OCI-LY7 (cell line): ENCODE measurements around the gene EPAS1. TPM values are rescaled to one million over a fixed set of nuclear protein-coding genes. Genes with fewer than 3 reads are reported as not detected.

ENCODE experiments used
- BruUV-seq: library from RNA; stranded (reverse); fragments of 400-500 nt; replicated peaks from 2 replicates; lab custom pipeline; 2021; lab: Mats Ljungman, UMichigan
- CTCF ChIA-PET: fragments of 300-600 bp; sonication (Branson Sonifier 250); formaldehyde crosslinking; loops from one replicate; lab custom pipeline; 2022; ENCODE audit warnings: antibody characterized with exemption; ENCODE audit not compliant: unreplicated experiment; lab: Charles Lee
- POLR2A ChIA-PET: fragments of 300-600 bp; sonication (Branson Sonifier 250); formaldehyde crosslinking; loops from one replicate; lab custom pipeline; 2022; ENCODE audit warnings: antibody characterized with exemption; lab: Charles Lee
- DNase-seq: peaks from one replicate; pipeline ENCODE4 v3.0.0-alpha.2; 2015; ENCODE audit warnings: low spot score
- H2AFZ ChIP-seq: fragments of 200-600 bp; sonication (generic), shearing (Covaris generic); 2 replicates; pipeline ENCODE4 v1.6.1; 2014; ENCODE audit warnings: mild to moderate bottlenecking, antibody characterized with exemption, low read length, moderate library complexity
- H3K27ac ChIP-seq: fragments of 200-600 bp; sonication (generic); 2 replicates; pipeline ENCODE4 v1.5.1; 2014; ENCODE audit warnings: mixed run types, low read depth, mild to moderate bottlenecking, moderate library complexity, low read length, inconsistent platforms; ENCODE audit not compliant: poor library complexity, severe bottlenecking
- H3K36me3 ChIP-seq: fragments of 200-600 bp; sonication (generic); 2 replicates; pipeline ENCODE4 v1.6.1; 2014; ENCODE audit warnings: mild to moderate bottlenecking, antibody characterized with exemption, low read length, moderate library complexity, mixed read lengths; ENCODE audit not compliant: insufficient read depth
- H3K4me1 ChIP-seq: fragments of 200-600 bp; sonication (generic); 2 replicates; pipeline ENCODE4 v1.5.1; 2014; ENCODE audit warnings: mild to moderate bottlenecking, low read length; ENCODE audit not compliant: insufficient read depth, poor library complexity, severe bottlenecking
- H3K4me2 ChIP-seq: fragments of 200-600 bp; sonication (generic); 2 replicates; pipeline ENCODE4 v1.6.1; 2014; ENCODE audit warnings: mild to moderate bottlenecking, low read length
- H3K4me3 ChIP-seq: fragments of 200-600 bp; sonication (generic); 2 replicates; pipeline ENCODE4 v1.5.1; 2014; ENCODE audit warnings: mild to moderate bottlenecking, low read depth, low read length; ENCODE audit not compliant: poor library complexity, severe bottlenecking
- H3K79me2 ChIP-seq: fragments of 200-600 bp; sonication (generic); 2 replicates; pipeline ENCODE4 v1.6.1; 2016; ENCODE audit warnings: low read depth, mild to moderate bottlenecking, low read length, moderate library complexity, mixed read lengths; ENCODE audit not compliant: insufficient read depth
- H3K9me2 ChIP-seq: fragments of 200-600 bp; sonication (generic); 2 replicates; pipeline ENCODE4 v1.6.1; 2016; ENCODE audit warnings: mild to moderate bottlenecking, low read length, mixed read lengths; ENCODE audit not compliant: insufficient read depth
- H3K9me3 ChIP-seq: fragments of 200-600 bp; sonication (generic); 2 replicates; pipeline ENCODE4 v1.6.1; 2014; ENCODE audit warnings: mild to moderate bottlenecking, mixed run types, low read length, mixed read lengths
- H4K20me1 ChIP-seq: fragments of 200-600 bp; sonication (generic); 2 replicates; pipeline ENCODE4 v1.6.1; 2014; ENCODE audit warnings: mild to moderate bottlenecking, antibody characterized with exemption, low read length, moderate library complexity, mixed read lengths; ENCODE audit not compliant: insufficient read depth
- CTCF ChIP-seq: fragments of 200-600 bp; sonication (generic); conservative IDR thresholded peaks from 2 replicates; pipeline ENCODE4 v1.5.1; 2014; ENCODE audit warnings: mild to moderate bottlenecking, antibody characterized with exemption, low read length, moderate library complexity, mixed read lengths
- EZH2phosphoT487 ChIP-seq: fragments of 200-600 bp; sonication (generic); IDR thresholded peaks from 2 replicates; pipeline ENCODE4 v1.6.1; 2018; ENCODE audit warnings: low read depth, borderline replicate concordance, mild to moderate bottlenecking, mixed run types, antibody characterized with exemption, low read length, moderate library complexity, mixed read lengths
- intact Hi-C: fragments of 100-400 bp; cut with micrococcal nuclease; formaldehyde crosslinking; loops from one replicate; pipeline ENCODE4 v1.10.0; 2022; ENCODE audit not compliant: unreplicated experiment
- total RNA-seq, 2 experiments: library from RNA; depleted of rRNA in 1 of 2; stranded (reverse); fragments of >200 nt in 1 of 2; shearing (Covaris generic) in 1 of 2; gene quantifications; 2 replicates each; pipeline ENCODE4 v1.2.3, GENCODE V29; 2014 to 2022

Gene EPAS1
- total RNA-seq, 2 experiments from 2014 or later, result 0.74 TPM; not detected in 1

GRCh38 chr2:46339200-46339599 lies 42.0 kb downstream of the EPAS1 start:
- Histone ChIP-seq H3K4me2 (no peak overlapping the region), H3K9me3 (no peaks in the 10 kb centered on the region), H3K79me2 (no peaks in the 10 kb centered on the region), H3K4me3 (no peak overlapping the region), H3K36me3 (no peaks in the 10 kb centered on the region), H3K4me1 (no peaks in the 10 kb centered on the region), H4K20me1 (no peaks in the 10 kb centered on the region), H2AFZ (no peak overlapping the region), H3K27ac (no peak overlapping the region), H3K9me2 (no peaks in the 10 kb centered on the region)
- BruUV-seq, result no TSS peak
- intact Hi-C loops, result no loop called here
- TF ChIP-seq EZH2phosphoT487 (no peak), CTCF (no peak)
- CTCF ChIA-PET, result no interaction called here
- DNase-seq, result no peak
- POLR2A ChIA-PET, result no interaction called here

GRCh38 chr2:46339676-46340459 lies 42.7 kb downstream of the EPAS1 start:
- Histone ChIP-seq H3K79me2 (no peaks in the 10 kb centered on the region), H3K9me2 (no peaks in the 10 kb centered on the region), H3K36me3 (no peaks in the 10 kb centered on the region), H3K4me1 (no peaks in the 10 kb centered on the region), H2AFZ (no peak overlapping the region), H3K9me3 (no peaks in the 10 kb centered on the region), H4K20me1 (no peaks in the 10 kb centered on the region), H3K4me3 (no peak overlapping the region), H3K4me2 (no peak overlapping the region), H3K27ac (no peak overlapping the region)
- no peak for TF ChIP-seq CTCF
- no peak for TF ChIP-seq EZH2phosphoT487
- intact Hi-C loops, result no loop called here
- no TSS peak for BruUV-seq
- ChIA-PET CTCF (no interaction called here), POLR2A (interaction anchor here (1.5 kb wide), 1 partner anchor 27 kb away, joined by 3 read pairs; no protein-coding TSS in a partner anchor)
- no peak for DNase-seq

- Histone ChIP-seq H3K9me2 (no peaks in the 10 kb centered on the region), H3K79me2 (no peaks in the 10 kb centered on the region)
- intact Hi-C loops, result no loop called here
Observed at GRCh38 chr2:46340740-46341420, 43.7 kb downstream of the EPAS1 start.

More at GRCh38 chr2:46340740-46341420, 43.7 kb downstream of the EPAS1 start:
- no peaks in the 10 kb centered on the region for H4K20me1 ChIP-seq
- no peaks in the 10 kb centered on the region for H3K4me1 ChIP-seq
- no TSS peak for BruUV-seq
- no peak overlapping the region for H3K27ac ChIP-seq
- H3K4me2 ChIP-seq, result no peak overlapping the region
- no peak for DNase-seq
- TF ChIP-seq CTCF, result no peak
- no peak for TF ChIP-seq EZH2phosphoT487
- POLR2A ChIA-PET, result interaction anchor here (1.5 kb wide), 1 partner anchor 28 kb away, joined by 3 read pairs; no protein-coding TSS in a partner anchor
- H3K9me3 ChIP-seq, result no peaks in the 10 kb centered on the region
- no peak overlapping the region for H3K4me3 ChIP-seq
- no peak overlapping the region for H2AFZ ChIP-seq
- H3K36me3 ChIP-seq, result no peaks in the 10 kb centered on the region
- CTCF ChIA-PET, result no interaction called here
